ENCODE data around the gene INTS3.

DNA sequence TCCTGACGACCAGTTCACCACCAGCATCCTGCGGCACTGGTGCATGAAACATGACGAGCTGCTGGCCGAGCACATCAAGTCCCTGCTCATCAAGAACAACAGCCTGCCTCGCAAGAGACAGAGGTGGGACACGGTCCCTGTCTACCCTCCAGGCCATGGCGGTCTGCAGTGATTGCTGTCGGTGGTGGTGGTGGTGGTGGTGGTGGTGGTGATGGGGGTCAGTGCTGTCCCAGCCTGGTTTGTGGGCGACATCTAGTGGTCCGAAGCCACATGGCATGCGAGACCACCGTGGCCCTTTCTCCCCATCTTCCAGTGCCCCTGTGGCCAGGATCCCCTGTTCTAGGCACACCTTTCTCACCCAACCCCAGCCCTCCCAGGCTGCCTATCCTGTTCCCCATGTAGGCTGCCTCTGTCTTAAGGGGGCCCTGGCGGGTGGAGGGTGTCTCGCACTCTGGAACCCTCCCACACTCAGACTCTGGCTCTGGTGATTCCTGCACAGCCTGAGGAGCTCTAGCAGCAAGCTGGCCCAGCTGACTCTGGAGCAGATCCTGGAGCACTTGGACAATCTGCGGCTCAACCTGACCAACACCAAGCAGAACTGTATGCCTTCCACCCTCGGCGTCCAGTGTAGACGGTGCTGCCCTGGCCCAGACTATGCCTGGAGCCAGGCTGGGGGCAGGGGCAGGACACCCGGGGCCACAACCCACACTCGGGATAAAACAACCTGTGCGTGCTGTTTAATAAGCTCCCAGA is 44.2 kb downstream of the INTS3 start:
- TF ChIP-seq, protein P1, sequence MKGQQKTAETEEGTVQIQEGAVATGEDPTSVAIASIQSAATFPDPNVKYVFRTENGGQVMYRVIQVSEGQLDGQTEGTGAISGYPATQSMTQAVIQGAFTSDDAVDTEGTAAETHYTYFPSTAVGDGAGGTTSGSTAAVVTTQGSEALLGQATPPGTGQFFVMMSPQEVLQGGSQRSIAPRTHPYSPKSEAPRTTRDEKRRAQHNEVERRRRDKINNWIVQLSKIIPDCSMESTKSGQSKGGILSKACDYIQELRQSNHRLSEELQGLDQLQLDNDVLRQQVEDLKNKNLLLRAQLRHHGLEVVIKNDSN (CRISPR knock-in tag; IDR thresholded peaks at IDR 0.05): no peak
- TF ChIP-seq ETV6 (CRISPR knock-in tag; IDR thresholded peaks at IDR 0.05): no peak
- TF ChIP-seq, protein P2, sequence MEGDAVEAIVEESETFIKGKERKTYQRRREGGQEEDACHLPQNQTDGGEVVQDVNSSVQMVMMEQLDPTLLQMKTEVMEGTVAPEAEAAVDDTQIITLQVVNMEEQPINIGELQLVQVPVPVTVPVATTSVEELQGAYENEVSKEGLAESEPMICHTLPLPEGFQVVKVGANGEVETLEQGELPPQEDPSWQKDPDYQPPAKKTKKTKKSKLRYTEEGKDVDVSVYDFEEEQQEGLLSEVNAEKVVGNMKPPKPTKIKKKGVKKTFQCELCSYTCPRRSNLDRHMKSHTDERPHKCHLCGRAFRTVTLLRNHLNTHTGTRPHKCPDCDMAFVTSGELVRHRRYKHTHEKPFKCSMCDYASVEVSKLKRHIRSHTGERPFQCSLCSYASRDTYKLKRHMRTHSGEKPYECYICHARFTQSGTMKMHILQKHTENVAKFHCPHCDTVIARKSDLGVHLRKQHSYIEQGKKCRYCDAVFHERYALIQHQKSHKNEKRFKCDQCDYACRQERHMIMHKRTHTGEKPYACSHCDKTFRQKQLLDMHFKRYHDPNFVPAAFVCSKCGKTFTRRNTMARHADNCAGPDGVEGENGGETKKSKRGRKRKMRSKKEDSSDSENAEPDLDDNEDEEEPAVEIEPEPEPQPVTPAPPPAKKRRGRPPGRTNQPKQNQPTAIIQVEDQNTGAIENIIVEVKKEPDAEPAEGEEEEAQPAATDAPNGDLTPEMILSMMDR (IDR thresholded peaks at IDR 0.05): peak; percentile 63
- TF ChIP-seq, protein P3, sequence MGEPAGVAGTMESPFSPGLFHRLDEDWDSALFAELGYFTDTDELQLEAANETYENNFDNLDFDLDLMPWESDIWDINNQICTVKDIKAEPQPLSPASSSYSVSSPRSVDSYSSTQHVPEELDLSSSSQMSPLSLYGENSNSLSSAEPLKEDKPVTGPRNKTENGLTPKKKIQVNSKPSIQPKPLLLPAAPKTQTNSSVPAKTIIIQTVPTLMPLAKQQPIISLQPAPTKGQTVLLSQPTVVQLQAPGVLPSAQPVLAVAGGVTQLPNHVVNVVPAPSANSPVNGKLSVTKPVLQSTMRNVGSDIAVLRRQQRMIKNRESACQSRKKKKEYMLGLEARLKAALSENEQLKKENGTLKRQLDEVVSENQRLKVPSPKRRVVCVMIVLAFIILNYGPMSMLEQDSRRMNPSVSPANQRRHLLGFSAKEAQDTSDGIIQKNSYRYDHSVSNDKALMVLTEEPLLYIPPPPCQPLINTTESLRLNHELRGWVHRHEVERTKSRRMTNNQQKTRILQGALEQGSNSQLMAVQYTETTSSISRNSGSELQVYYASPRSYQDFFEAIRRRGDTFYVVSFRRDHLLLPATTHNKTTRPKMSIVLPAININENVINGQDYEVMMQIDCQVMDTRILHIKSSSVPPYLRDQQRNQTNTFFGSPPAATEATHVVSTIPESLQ (CRISPR knock-in tag; IDR thresholded peaks at IDR 0.05): no peak
- no peak for TF ChIP-seq SP1 (CRISPR knock-in tag; conservative IDR thresholded peaks at IDR 0.05)
- TF ChIP-seq, protein P4, sequence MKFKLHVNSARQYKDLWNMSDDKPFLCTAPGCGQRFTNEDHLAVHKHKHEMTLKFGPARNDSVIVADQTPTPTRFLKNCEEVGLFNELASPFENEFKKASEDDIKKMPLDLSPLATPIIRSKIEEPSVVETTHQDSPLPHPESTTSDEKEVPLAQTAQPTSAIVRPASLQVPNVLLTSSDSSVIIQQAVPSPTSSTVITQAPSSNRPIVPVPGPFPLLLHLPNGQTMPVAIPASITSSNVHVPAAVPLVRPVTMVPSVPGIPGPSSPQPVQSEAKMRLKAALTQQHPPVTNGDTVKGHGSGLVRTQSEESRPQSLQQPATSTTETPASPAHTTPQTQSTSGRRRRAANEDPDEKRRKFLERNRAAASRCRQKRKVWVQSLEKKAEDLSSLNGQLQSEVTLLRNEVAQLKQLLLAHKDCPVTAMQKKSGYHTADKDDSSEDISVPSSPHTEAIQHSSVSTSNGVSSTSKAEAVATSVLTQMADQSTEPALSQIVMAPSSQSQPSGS (CRISPR knock-in tag; IDR thresholded peaks at IDR 0.05; ENCODE audit: borderline replicate concordance, low read depth): no peak
- TF ChIP-seq NR3C1 (CRISPR knock-in tag; conservative IDR thresholded peaks at IDR 0.05; ENCODE audit: low read depth): no peak
- TF ChIP-seq RELA (CRISPR knock-in tag; IDR thresholded peaks at IDR 0.05; ENCODE audit: borderline replicate concordance): no peak
- TF ChIP-seq CREM (CRISPR knock-in tag; IDR thresholded peaks at IDR 0.05): no peak
- TF ChIP-seq, protein P5, sequence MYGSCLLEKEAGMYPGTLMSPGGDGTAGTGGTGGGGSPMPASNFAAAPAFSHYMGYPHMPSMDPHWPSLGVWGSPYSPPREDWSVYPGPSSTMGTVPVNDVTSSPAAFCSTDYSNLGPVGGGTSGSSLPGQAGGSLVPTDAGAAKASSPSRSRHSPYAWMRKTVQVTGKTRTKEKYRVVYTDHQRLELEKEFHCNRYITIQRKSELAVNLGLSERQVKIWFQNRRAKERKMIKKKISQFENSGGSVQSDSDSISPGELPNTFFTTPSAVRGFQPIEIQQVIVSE (CRISPR knock-in tag; IDR thresholded peaks at IDR 0.05; ENCODE audit: borderline replicate concordance): no peak
- TF ChIP-seq, protein P6, sequence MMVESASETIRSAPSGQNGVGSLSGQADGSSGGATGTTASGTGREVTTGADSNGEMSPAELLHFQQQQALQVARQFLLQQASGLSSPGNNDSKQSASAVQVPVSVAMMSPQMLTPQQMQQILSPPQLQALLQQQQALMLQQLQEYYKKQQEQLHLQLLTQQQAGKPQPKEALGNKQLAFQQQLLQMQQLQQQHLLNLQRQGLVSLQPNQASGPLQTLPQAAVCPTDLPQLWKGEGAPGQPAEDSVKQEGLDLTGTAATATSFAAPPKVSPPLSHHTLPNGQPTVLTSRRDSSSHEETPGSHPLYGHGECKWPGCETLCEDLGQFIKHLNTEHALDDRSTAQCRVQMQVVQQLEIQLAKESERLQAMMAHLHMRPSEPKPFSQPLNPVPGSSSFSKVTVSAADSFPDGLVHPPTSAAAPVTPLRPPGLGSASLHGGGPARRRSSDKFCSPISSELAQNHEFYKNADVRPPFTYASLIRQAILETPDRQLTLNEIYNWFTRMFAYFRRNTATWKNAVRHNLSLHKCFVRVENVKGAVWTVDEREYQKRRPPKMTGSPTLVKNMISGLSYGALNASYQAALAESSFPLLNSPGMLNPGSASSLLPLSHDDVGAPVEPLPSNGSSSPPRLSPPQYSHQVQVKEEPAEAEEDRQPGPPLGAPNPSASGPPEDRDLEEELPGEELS (CRISPR knock-in tag; IDR thresholded peaks at IDR 0.05): no peak
- TF ChIP-seq, protein P7, sequence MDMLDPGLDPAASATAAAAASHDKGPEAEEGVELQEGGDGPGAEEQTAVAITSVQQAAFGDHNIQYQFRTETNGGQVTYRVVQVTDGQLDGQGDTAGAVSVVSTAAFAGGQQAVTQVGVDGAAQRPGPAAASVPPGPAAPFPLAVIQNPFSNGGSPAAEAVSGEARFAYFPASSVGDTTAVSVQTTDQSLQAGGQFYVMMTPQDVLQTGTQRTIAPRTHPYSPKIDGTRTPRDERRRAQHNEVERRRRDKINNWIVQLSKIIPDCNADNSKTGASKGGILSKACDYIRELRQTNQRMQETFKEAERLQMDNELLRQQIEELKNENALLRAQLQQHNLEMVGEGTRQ (CRISPR knock-in tag; IDR thresholded peaks at IDR 0.05): no peak
- no peak for TF ChIP-seq TCF7 (CRISPR knock-in tag; IDR thresholded peaks at IDR 0.05; ENCODE audit: low read depth)
